NOMO-1 (cell line): ENCODE data around the gene CYP51A1.
"Not testable (repeated sequence)": the region's sequence is repeated elsewhere in the genome, so short reads cannot be mapped to it uniquely, and the experiment has no call there.

Experiments
- DNase-seq, 2 experiments: peaks; one replicate each; lab custom pipeline; 2025; ENCODE audit not compliant: unreplicated experiment in 2 of 2; lab: John Stamatoyannopoulos, UW

The CYP51A1 gene

DNA sequence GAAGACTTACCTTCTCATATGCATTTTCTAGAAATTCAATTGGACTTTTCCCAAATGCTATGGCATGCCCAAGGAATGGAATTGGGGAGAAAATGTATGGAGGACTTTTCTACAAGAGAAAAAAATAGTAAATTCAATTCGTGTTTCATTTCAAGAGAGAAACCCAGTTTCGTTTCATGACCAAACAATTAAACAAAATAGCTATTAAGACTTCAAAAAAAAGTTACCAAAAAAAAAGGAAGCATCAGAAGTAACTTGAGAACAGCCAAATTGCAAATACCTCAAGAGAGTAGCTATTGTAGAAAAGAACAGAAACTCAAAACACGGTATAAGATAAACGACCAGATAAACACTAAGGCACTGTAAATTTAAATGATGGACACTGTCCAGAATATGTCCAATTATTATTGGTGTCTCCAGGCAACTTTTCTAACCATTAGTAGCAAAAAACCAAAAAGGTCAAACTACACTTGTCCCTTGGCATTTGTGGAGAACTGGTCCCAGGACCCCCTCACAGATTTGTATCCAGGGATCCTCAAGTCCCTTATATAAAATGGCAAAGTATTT is 2.4 kb downstream of the CYP51A1 start:
- peak; percentile 48 to 67 for DNase-seq

- no peak for DNase-seq
These were observed 3.2 kb downstream of the CYP51A1 start for GRCh38 chr7:92131093-92131492.

DNA sequence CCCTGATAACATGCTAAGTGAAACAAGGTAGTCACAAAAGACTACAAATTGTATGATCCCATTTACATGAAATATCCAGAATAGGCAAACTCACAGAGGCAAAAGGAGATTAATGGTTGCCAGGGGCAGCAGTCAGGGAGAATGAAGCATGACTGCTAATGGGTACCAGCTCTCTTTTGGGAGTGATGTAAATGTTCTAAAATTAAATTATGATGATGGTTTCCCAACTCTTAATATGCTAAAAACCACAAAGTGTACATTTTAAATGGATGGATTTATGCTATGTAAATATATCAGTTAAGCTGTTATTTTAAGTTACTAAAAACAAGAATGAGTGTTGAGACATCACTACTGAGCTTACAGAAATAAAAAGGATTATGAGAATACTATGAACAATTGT is 12.6 kb downstream of the CYP51A1 start:
- peak in 1 of 2 experiments; percentile 51 for DNase-seq

- DNase-seq = no peak
These were observed 15.0 kb downstream of the CYP51A1 start for GRCh38 chr7:92119213-92119759.

GRCh38 chr7:92116949-92117348 is 17.3 kb downstream of the CYP51A1 start:
- no peak for DNase-seq

DNA sequence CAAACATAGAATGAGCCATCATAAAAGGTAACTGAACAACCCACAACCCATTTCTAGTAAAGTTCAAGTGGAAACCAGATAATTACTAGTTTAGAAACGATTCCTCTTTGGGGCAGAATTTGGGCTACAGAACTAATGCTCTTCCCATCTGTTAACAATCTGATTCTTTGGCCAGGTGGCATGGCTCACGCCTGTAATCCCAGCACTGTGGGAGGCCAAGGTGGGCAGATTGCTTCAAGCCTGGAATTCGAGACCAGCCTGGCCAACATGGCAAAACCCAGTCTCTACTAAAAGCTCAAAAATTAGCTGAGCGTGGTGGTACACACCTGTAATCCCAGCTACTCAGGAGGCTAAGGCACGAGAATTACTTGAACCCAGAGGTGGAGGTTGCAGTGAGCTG is 18.5 kb downstream of the CYP51A1 start:
- no peak for DNase-seq

DNA sequence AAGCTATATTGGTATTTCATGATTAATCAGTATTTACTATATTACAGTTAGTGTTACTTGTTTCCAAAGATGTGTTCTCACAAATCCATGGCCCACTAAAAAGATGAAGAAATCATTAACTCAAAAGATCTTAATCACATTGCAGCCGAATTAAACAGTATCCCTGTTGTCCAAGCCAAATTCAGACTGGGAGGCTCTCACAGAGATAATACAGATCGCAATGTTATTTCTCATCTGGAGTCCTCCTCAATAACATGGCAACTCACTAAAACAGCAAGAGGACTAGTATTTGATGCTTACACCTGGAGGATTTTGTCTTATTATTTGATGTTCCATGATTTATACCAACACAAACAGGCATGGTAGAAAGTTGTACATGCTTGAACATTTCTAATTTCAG is 23.4 kb downstream of the CYP51A1 start:
- no peak for DNase-seq

DNA sequence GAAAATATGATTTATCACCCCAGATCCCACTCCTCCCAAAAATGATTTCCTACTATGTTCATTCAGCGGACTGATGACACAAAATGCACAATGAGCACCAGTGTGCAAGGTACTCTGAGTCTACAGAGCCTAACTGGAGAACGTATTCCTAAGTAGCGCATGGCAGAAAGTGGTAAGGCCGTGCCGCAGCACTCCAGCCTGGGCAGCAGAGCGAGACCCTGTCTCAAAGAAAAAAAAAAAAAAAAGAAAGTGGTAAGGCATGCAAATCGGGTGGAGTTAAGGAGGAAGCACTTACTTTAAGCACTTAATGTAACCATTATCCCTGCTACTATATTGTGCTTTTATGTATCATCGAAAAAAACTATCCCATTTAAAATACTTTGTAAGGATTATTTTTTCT is 25.5 kb downstream of the CYP51A1 start:
- DNase-seq = no peak

- DNase-seq = not testable (repeated sequence)
These were observed 31.4 kb downstream of the CYP51A1 start for GRCh38 chr7:92102862-92103261.

DNA sequence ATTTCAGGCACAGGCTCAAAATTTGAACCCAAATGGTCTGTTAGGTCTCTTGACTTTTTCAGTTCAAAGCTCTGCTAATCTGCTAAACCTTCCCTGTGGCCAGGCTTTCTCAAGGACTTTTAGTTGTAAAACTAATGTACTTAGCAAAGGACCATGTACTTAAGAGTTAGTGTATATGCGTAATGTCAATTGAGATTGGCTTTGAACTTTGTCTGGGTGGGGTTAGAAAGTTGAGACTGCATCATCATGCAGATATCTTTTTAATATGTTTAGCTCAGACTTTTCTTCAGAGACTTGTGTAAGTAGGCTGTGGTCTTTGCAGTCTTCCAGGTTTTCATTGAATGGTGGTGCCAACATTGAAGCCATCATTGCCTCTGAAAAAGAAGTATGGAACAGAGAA is 33.7 kb downstream of the CYP51A1 start:
- DNase-seq = no peak

DNA sequence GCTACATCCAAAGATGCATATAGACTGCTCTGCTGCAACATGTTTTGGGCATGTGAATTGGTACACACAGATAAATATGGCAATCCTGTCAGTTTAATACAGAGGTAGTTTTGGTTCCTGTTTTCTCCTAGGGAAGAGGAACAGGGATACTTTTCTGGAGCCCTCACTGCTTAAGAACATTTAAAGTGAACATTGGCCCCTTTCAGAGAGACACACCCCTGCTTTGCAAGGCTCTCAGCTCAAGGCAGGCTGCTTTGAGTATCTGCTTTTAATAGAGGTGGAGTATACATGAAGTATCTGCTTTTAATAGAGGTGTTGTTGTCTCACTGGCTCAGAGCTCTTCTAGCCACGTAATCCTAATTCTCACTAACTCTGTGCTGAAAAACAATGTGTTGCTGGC is 38.9 kb downstream of the CYP51A1 start:
- peak; percentile 84 to 97 for DNase-seq

DNA sequence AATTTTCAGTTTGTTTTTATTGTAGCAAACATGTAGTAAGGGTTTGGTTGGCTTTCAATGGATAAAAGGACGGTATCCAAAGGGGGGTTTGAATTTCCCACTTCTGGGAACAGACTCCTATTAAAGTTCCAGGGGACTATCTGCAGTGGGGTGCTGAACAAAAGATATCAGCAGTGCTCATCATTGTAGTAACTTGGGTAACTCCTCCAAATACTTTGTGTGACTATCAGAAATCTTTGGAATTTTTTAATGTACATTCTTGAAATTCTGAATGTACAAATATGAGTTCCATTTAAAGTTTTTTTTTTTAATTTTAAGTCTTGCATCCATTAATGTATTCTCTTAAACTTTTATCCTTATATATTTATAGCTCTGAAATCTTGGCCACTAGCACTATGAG is 42.1 kb downstream of the CYP51A1 start:
- DNase-seq = no peak

DNA sequence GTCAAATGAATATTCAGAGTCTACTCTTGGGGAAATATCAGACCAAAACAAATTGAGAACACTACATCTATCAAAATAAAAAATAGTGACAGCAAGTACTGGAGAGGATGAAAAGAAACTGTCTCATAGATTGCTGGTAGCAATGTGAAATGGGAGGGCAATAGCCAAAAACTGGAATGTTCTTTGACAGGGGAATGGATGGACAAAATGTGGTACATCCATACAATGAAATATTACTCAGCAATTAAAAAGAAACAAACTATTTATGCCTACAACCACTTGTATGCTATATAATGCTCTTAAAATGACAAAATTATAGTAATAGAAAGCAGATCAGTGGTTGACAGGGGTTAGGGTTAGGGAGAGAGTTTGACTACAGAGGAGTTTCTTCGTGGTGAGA is 46.0 kb downstream of the CYP51A1 start:
- DNase-seq = no peak

- DNase-seq = not testable (repeated sequence)
These were observed 50.4 kb downstream of the CYP51A1 start for GRCh38 chr7:92083922-92084321.

DNA sequence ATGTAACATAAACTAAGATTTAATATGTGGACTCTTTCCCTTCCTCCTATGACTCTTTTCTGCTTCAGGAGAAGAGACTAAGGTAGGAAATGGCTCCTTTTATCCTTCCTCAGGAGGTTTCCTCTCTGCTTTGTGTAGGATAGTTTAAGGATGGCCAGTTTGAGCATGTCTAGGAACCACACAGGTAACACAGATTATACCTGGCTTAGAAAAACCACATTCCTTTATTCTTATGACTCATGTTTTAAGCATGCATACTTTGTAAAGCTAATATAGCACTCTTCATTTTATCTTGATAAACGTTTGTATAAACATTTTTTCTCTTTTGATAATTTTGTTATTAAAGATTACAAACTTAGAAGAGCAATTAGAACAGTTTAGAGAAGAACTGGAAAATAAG is 57.8 kb downstream of the CYP51A1 start:
- no peak for DNase-seq

DNA sequence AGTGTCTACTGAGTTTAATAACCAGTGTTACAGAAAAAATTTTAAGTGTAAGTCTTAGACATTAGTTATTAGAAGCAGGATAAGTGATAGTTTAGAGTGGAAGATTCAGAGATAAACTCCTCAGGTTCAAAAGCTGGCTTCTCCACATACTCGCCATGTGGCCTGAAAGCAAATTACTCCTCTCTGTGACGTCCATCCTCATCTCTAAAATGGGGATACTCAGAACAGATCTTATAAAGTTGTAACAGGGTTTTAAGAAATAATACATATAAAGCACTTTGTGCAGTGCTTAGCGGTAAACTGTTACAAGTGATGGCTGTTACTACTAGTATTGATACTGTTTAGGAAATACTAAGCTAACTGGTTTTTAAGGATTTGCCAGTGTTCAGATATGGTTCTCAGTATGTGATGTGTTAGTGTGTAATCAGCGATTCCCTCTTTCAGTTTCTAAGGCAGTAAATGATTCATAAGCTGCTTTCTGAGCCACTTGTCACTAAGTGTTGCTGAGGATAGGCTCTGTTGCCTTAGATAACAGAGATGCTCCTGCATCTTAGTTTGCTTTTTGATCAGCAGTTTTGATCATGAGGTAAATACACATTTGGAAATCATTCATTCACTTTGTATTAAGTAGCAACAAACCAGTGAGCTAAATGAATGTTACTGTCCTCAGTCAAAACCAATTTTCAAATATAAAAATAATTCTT is 58.7 kb downstream of the CYP51A1 start:
- DNase-seq = no peak

GRCh38 chr7:92072708-92073107 is 61.6 kb downstream of the CYP51A1 start:
- DNase-seq = no peak

DNA sequence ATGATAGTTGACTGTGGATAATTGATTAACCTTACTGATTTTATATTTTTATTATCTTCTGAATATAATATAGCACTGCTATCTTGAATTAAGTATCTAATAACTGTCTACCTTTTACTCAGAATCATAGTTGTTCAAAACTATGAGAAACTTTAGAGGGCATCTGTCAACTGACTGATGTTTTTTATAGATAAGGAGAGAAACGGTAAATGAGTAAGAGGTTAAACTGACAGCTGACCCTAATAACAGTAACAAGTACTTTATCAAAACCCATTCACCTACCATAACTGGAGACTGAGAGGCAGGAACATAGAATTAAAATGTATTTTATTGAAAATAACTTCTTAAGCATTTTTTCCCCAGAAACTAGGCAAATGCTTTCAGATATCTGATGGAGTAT is 62.2 kb downstream of the CYP51A1 start:
- no peak for DNase-seq

DNA sequence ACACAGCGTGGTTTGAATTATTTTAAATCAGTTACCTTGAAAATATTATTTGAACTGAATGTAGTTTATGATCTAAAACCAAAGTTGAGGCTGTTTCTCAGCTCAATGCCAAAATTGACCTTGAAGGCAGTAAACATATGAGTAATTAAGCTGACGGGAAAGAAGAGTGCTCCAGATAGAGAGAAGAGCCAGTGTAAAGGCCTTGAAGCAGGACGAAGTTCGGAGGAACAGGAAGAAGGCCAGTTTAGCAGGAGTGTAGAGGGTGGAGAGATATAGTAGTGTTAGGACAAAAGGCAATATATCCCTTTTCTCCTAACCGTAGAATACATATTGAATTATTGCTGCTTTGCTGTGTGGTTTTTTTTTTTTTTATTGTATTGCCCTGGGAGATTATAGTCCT is 63.2 kb downstream of the CYP51A1 start:
- no peak for DNase-seq

- no peak for DNase-seq
These were observed 69.7 kb downstream of the CYP51A1 start for GRCh38 chr7:92064438-92065029.
